NCI-H82 treated with DMSO at 0.1 percent for 48 hours (cell line): ENCODE results near the gene RPTOR.
"Not testable (repeated sequence)": the region's sequence is repeated elsewhere in the genome, so short reads cannot be mapped to it uniquely, and the experiment has no call there.

Source experiments
- DNase-seq: peaks from one replicate; lab custom pipeline; 2025; ENCODE audit not compliant: unreplicated experiment; lab: John Stamatoyannopoulos, UW

The RPTOR gene, protein sequence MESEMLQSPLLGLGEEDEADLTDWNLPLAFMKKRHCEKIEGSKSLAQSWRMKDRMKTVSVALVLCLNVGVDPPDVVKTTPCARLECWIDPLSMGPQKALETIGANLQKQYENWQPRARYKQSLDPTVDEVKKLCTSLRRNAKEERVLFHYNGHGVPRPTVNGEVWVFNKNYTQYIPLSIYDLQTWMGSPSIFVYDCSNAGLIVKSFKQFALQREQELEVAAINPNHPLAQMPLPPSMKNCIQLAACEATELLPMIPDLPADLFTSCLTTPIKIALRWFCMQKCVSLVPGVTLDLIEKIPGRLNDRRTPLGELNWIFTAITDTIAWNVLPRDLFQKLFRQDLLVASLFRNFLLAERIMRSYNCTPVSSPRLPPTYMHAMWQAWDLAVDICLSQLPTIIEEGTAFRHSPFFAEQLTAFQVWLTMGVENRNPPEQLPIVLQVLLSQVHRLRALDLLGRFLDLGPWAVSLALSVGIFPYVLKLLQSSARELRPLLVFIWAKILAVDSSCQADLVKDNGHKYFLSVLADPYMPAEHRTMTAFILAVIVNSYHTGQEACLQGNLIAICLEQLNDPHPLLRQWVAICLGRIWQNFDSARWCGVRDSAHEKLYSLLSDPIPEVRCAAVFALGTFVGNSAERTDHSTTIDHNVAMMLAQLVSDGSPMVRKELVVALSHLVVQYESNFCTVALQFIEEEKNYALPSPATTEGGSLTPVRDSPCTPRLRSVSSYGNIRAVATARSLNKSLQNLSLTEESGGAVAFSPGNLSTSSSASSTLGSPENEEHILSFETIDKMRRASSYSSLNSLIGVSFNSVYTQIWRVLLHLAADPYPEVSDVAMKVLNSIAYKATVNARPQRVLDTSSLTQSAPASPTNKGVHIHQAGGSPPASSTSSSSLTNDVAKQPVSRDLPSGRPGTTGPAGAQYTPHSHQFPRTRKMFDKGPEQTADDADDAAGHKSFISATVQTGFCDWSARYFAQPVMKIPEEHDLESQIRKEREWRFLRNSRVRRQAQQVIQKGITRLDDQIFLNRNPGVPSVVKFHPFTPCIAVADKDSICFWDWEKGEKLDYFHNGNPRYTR (N-terminal part only)

DNA sequence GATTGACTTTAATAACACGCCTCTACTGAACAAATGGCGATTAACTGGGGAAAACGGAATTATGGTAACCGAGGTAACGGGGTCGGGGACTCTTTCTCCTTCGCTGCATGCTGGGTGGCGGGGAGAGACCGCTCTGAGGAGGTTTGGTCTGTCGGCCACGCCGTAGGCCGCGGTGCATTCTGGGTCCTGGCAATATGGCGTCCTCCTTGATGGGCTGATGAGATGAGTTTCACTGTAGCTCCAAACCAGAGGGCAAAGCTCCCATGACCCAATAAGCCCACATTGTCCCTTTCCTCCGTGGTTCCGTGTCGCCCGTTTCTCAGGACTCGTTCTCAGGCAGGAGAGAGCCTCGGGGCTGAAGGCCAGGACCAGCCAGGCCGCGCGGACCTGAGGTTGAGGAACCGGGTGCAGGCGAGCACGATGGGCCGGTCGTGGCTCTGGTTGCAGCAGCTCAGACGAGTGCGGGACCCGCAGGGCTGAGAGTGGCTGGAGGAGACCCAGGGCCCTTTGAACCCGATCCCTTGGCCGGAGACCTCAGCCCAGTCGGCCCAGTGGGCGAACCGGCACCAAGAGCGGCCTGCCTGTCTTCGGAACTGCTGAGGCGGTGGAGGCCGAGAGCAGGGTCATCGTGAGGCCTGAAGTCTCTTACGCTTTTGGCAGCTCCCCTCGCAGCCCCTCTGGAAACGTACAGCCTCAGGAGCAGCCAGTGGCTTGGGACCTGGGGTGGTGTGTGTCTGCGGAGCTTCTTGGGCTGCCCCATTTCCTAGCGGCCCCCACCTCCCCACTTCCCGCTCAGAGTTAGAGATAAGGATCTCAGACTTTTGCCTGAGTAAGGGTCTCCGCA is at the start of gene RPTOR:
Gene RPTOR (plus strand): TSS at position 184 of the 844 bp plus-strand sequence. CDS start 792 bp downstream, outside the sequence.
- peak; percentile 80 for DNase-seq

- no peak for DNase-seq
Measured at GRCh38 chr17:80497726-80498241, 46.9 kb upstream of the RPTOR start.

GRCh38 chr17:80498242-80498919 is 46.3 kb upstream of the RPTOR start:
- no peak for DNase-seq

- DNase-seq, result no peak
Measured at GRCh38 chr17:80498920-80499410, 45.7 kb upstream of the RPTOR start.

DNA sequence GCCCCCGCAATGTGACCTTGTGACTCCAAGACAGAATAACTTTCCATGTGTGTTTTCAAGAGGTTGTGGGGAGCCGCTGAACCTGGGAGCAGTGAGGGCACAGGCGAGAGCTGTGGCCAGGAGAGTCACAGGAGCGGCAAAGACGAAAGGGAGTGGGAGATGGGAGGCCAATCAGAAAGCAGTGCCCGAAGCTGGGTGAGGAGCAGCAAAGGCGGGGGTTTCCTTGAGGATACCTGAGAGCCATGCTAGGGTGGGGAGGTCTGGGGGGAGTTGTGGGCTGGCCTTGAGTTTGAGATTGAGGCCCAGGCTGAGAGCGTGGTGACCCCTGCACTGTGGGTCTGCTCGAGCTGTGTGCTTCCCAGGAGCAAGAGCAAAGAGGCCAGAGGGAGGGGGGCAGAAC is 45.1 kb upstream of the RPTOR start:
- no peak for DNase-seq

GRCh38 chr17:80499961-80500665 is 44.5 kb upstream of the RPTOR start:
- no peak for DNase-seq

- no peak for DNase-seq
Measured at GRCh38 chr17:80501741-80502577, 42.7 kb upstream of the RPTOR start.

- no peak for DNase-seq
Measured at GRCh38 chr17:80502578-80502877, 42.1 kb upstream of the RPTOR start.

DNA sequence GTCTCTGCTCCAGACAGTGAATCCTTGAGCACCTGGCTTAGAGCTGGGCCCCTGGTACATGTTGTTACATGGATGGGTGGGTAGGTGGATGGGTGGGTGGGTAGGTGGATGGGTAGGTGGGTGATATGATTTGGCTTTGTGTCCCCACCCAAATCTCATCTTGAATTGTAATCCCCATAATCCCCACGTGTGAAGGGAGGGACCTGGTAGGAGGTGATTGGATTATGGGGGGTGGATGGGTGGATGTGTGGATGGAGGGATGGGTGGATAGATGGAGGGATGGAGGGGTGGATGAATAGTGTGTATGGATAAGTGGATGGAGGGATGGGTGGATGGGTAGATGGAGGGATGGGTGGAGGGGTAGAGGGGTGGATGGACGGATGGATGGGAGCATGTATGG is 41.6 kb upstream of the RPTOR start:
- DNase-seq, result no peak

- no peak for DNase-seq
Measured at GRCh38 chr17:80503921-80504320, 40.7 kb upstream of the RPTOR start.

- DNase-seq, result no peak
Measured at GRCh38 chr17:80504686-80505413, 39.8 kb upstream of the RPTOR start.

DNA sequence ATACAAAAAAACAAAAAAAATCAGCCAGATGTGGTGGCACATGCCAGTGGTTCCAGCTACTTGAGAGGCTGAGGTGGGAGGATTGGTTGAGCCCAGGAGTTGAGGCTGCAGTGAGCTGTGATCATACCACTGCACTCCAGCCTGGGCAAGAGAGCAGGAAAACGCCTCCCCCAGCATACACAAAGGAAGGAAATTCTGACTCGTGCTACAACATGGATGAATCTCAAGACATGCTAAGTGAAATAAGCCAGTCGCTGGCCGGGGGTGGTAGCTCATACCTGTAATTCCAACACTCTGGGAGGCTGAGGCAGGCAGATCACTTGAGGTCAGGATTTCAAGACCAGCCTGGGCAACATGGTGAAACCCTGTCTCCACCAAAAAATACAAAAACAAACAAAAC is 37.5 kb upstream of the RPTOR start:
- DNase-seq, result not testable (repeated sequence)

- no peak for DNase-seq
Measured at GRCh38 chr17:80507965-80508364, 36.7 kb upstream of the RPTOR start.

DNA sequence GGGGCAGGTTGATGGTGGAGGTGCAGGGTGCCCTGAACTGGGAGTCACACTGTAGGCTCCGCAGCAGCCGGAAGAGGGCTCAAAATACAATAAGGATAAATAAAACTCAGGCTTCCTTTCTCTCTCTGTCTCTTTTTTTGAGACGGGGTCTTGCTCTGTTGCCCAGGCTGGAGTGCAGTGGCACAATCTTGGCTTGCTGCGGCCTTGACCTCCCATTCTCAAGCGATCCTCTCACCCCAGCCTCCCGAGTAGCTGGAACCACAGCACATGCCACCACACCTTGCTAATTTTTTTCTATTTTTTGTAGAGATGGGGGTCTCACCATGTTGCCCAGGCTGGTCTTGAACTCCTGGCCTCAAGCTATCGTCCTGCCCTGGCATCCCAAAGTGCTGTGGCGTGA is 35.3 kb upstream of the RPTOR start:
- no peak for DNase-seq

- DNase-seq, result no peak
Measured at GRCh38 chr17:80510132-80510531, 34.5 kb upstream of the RPTOR start.

GRCh38 chr17:80510772-80511171 is 33.9 kb upstream of the RPTOR start:
- DNase-seq, result no peak

DNA sequence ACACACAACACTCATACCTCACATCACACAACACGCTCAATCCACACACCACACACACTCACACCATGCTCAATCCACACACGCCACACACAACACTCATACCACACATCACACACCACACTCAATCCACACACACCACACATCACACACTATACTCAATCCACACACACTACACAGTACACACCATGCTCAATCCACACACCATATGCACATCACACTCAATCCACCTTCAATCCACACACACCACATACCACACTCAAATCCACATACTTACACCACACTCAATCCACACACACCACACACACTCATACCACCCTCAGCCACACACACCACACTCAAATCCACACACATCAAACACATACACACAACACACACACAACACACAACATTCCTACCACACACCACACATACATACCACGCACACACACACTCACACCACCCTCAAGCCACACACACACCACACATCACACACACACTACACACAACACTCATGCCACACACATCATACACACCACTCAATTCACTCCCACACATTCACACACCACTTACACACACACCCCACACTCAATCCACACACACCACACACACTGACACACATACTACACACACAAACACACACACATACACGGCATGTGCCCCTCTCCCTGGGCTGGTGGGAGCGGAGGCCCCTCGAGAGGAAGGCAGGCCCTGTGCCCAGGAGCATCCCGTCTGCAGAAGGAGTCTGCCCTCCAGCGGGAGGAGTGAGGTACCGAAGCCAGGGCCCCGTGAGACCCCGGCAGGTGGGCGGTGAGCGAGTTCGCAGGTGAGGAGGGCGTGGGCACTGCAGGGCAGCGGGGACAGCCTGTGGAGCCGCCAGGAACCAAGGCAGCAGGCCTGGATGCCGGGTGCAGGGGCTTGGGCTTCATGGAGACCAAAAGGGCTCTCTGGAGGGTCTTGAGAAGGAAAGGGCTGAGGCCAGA is 33.1 kb upstream of the RPTOR start:
- DNase-seq, result no peak
